ENCODE measurements around the gene PDE3B.

Gene PDE3B

DNA sequence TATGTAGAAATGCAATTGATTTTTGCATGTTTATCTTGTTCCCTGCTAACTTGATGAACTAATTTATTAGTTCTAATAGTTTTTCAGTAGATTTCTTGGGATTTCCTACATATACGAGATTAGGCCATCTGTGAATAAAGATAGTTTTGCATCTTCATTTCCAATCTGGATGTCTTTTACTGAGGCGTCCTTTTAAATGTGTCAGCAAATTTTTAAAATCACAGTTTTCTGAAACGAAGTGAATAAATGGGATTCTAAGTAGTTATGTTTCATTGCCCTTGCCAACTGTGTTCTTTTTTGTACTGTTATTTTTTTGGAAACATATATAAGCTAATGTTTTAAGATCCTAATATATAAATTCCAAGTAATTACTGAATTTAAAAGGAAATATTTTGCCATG lies 198.4 kb downstream of the PDE3B start:
- no peak overlapping the region for H3K9ac ChIP-seq (ENCODE audit: low read length)
- H3K79me2 ChIP-seq (ENCODE audit: low read length) = no peaks in the 10 kb centered on the region
- H3K9me3 ChIP-seq (ENCODE audit: insufficient read depth, low read length) = no peaks in the 10 kb centered on the region
- no peaks in the 10 kb centered on the region for H3K4me1 ChIP-seq (ENCODE audit: low read length)
- no peaks in the 10 kb centered on the region for H4K20me1 ChIP-seq (ENCODE audit: insufficient read depth, low read length)
- no peak overlapping the region for H3K4me3 ChIP-seq (ENCODE audit: low read length)
- H3K36me3 ChIP-seq (replicated peaks; ENCODE audit: low read depth, low read length) = no peaks in the 10 kb centered on the region
- H3K27ac ChIP-seq (ENCODE audit: low read length) = no peak overlapping the region
- TF ChIP-seq EZH2phosphoT487 (IDR thresholded peaks at IDR 0.05; ENCODE audit: low read depth) = no peak
- TF ChIP-seq, protein P1, sequence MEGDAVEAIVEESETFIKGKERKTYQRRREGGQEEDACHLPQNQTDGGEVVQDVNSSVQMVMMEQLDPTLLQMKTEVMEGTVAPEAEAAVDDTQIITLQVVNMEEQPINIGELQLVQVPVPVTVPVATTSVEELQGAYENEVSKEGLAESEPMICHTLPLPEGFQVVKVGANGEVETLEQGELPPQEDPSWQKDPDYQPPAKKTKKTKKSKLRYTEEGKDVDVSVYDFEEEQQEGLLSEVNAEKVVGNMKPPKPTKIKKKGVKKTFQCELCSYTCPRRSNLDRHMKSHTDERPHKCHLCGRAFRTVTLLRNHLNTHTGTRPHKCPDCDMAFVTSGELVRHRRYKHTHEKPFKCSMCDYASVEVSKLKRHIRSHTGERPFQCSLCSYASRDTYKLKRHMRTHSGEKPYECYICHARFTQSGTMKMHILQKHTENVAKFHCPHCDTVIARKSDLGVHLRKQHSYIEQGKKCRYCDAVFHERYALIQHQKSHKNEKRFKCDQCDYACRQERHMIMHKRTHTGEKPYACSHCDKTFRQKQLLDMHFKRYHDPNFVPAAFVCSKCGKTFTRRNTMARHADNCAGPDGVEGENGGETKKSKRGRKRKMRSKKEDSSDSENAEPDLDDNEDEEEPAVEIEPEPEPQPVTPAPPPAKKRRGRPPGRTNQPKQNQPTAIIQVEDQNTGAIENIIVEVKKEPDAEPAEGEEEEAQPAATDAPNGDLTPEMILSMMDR (IDR thresholded peaks at IDR 0.05; ENCODE audit: low read depth, low read length) = no peak
- no peaks in the 10 kb centered on the region for H3K27me3 ChIP-seq (ENCODE audit: low read depth, low read length)
- no peak overlapping the region for H3K4me2 ChIP-seq (ENCODE audit: low read length)
- H2AFZ ChIP-seq (ENCODE audit: low read depth, low read length) = no peak overlapping the region

DNA sequence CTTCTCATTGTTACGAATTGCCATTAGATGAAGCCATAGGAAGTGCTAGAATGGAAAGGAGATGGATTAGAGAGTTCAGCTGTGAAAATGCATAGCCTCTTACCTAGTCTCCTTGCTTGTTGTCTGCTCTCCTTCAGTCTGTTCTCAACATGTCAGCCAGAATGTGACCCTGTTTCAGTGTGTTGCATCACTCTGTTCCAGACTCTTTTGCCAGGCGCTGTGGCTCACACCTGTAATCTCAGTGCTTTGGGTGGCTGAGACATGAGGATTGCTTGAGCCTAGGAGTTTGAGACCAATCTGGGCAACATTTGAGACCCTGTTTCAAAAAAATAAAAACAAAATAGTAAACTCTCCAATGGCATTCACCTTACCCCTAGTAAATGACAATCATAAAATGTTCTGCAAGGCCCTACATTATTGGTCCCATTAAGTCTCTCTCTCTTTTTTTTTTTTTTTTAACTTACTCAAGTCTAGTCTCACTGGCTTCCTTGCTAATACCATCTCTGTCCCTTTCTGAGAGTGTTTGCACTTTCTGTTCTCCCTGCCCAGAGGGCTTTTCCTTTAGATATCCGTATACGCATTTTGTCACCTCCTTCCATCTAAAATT lies 209.1 kb downstream of the PDE3B start:
- Histone ChIP-seq H2AFZ (ENCODE audit: low read depth, low read length) (no peak overlapping the region), H3K9ac (ENCODE audit: low read length) (no peak overlapping the region), H3K79me2 (ENCODE audit: low read length) (no peaks in the 10 kb centered on the region), H3K4me3 (ENCODE audit: low read length) (no peak overlapping the region), H4K20me1 (ENCODE audit: insufficient read depth, low read length) (no peaks in the 10 kb centered on the region), H3K4me1 (ENCODE audit: low read length) (peaks cover 5% of the 10 kb centered on the region), H3K4me2 (ENCODE audit: low read length) (no peak overlapping the region), H3K36me3 (replicated peaks; ENCODE audit: low read depth, low read length) (no peaks in the 10 kb centered on the region), H3K9me3 (ENCODE audit: insufficient read depth, low read length) (0 out of 2 replicates have a peak, but pooled peaks cover 4% of the 10 kb centered on the region), H3K27ac (ENCODE audit: low read length) (no peak overlapping the region), H3K27me3 (ENCODE audit: low read depth, low read length) (no peaks in the 10 kb centered on the region)
- no peak for TF ChIP-seq EZH2phosphoT487 (IDR thresholded peaks at IDR 0.05; ENCODE audit: low read depth)
- TF ChIP-seq, protein P1 (IDR thresholded peaks at IDR 0.05; ENCODE audit: low read depth, low read length) = no peak

DNA sequence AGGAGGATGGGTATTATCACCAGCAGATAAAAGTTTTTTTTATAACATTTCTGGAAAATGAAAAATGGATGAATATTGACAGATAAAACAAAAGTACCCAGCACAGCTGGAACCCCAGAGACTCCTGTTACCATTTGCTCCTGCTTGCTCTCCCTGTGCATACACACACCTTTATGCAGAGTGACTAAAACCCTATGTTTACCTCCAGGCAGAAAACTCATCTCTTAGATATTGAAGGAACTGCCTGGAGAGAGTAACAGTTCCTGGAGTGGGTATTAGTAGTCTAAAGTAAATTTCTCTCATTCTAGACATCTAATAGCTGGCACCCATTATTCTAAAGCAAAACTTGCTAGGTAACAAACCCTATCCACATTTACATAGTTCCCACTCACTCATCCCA lies 210.5 kb downstream of the PDE3B start:
- no peak overlapping the region for H3K9ac ChIP-seq (ENCODE audit: low read length)
- peaks cover 5% of the 10 kb centered on the region for H3K4me1 ChIP-seq (ENCODE audit: low read length)
- H3K27ac ChIP-seq (ENCODE audit: low read length) = no peak overlapping the region
- no peaks in the 10 kb centered on the region for H3K27me3 ChIP-seq (ENCODE audit: low read depth, low read length)
- H3K9me3 ChIP-seq (ENCODE audit: insufficient read depth, low read length) = 0 out of 2 replicates have a peak, but pooled peaks cover 4% of the 10 kb centered on the region
- no peak overlapping the region for H3K4me2 ChIP-seq (ENCODE audit: low read length)
- no peak for TF ChIP-seq EZH2phosphoT487 (IDR thresholded peaks at IDR 0.05; ENCODE audit: low read depth)
- TF ChIP-seq, protein P1 (IDR thresholded peaks at IDR 0.05; ENCODE audit: low read depth, low read length) = no peak
- no peak overlapping the region for H3K4me3 ChIP-seq (ENCODE audit: low read length)
- no peaks in the 10 kb centered on the region for H3K79me2 ChIP-seq (ENCODE audit: low read length)
- H2AFZ ChIP-seq (ENCODE audit: low read depth, low read length) = no peak overlapping the region
- no peaks in the 10 kb centered on the region for H4K20me1 ChIP-seq (ENCODE audit: insufficient read depth, low read length)
- no peaks in the 10 kb centered on the region for H3K36me3 ChIP-seq (replicated peaks; ENCODE audit: low read depth, low read length)

DNA sequence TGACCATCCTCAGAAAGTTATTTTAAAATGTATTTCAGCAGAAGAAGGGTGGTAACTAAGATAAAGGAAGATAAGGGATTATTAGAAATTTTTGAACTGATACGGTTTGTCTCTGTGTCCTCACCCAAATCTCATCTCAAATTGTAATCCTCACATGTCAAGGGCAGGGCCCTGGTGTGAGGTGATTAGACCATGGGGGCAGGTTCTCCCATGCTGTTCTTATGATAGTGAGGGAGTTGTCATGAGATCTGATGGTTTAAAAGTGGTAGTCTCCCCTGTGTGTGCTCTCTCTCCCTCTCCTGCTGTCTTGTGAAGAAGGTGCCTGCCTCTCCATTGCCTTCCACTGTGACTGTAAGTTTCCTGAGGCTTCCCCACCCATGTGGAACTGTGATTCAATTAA lies 212.3 kb downstream of the PDE3B start:
- no peak overlapping the region for H3K4me2 ChIP-seq (ENCODE audit: low read length)
- H3K9ac ChIP-seq (ENCODE audit: low read length) = no peak overlapping the region
- H3K36me3 ChIP-seq (replicated peaks; ENCODE audit: low read depth, low read length) = no peaks in the 10 kb centered on the region
- H2AFZ ChIP-seq (ENCODE audit: low read depth, low read length) = no peak overlapping the region
- H3K9me3 ChIP-seq (ENCODE audit: insufficient read depth, low read length) = 0 out of 2 replicates have a peak, but pooled peaks cover 4% of the 10 kb centered on the region
- TF ChIP-seq EZH2phosphoT487 (IDR thresholded peaks at IDR 0.05; ENCODE audit: low read depth) = no peak
- TF ChIP-seq, protein P1 (IDR thresholded peaks at IDR 0.05; ENCODE audit: low read depth, low read length) = no peak
- no peaks in the 10 kb centered on the region for H4K20me1 ChIP-seq (ENCODE audit: insufficient read depth, low read length)
- H3K27me3 ChIP-seq (ENCODE audit: low read depth, low read length) = no peaks in the 10 kb centered on the region
- peaks cover 5% of the 10 kb centered on the region for H3K4me1 ChIP-seq (ENCODE audit: low read length)
- H3K79me2 ChIP-seq (ENCODE audit: low read length) = no peaks in the 10 kb centered on the region
- no peak overlapping the region for H3K4me3 ChIP-seq (ENCODE audit: low read length)
- no peak overlapping the region for H3K27ac ChIP-seq (ENCODE audit: low read length)
